RKO (cell line): ENCODE data around the gene CD300LG.

Experiments
- DNase-seq: peaks from one replicate; pipeline ENCODE4 v3.0.0-alpha.2; 2016; ENCODE audit warnings: low spot score

The CD300LG gene

DNA sequence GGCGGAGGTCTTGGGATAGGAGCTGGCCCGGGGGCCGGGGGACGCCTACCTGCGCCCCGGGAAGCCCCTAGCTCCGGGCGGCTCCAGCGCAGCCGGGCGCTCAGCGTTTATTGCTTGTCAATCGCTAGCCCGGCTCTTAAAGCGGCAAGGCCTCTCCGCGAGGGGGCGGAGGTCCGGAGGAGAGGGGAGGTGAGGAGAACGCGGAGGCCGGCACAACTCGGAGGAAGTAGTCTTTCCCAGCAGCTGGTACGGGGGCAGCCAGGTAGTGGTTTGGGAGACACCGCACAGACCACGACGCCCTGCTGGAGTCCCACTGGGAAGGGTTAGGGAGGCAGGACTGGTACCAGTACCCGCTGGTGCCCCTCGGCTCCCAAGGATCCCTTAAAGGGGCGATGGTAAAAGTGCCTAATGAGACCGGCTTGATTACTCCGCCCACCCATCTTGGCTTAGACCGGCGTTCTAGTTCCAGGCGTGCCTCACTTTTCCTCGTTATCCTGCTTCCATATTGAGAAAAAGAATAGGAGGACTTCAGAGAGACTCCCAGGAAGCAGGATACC, 60.5 kb downstream of the CD300LG start, which contains the start of gene MPP2:
Gene MPP2 (minus strand): TSS at position 112 of the 557 bp plus-strand sequence. CDS start 3,076 bp downstream, outside the sequence.
- DNase-seq = peak; percentile 59

DNA sequence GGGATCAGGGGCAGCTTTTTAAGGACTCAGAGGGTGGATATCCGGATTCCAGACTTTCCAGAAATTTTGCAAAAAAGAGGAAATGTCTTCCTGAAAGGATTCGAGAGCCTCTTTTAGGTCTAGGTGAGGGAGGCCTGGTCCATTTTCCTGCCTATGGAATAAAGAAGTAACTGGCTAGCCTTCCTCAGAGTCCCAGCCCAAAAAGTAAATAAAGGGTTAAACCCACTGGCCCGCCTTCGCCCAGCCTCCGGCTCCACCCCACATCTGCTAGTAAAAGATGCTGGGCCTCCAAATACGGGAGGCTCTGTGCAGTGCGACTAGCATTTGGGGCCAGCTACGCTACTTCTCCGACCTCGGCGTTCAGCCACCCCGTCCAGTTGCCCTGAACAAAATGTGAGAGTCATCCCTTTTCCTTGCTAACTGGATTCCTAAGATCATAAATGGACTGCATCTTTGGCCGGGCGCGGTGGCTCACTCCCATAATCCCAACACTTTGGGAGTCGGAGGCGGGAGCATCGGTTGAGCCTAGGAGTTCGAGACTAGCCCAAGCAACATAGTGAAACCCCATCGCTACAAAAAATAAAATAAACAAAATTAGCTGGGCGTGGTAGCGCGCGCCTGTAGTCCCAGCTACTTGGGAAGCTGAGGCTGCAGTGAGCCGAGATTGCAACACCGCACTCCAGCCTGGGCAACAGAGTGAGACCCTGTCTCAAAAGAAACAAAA, 61.2 kb downstream of the CD300LG start:
- peak; percentile 62 for DNase-seq

DNA sequence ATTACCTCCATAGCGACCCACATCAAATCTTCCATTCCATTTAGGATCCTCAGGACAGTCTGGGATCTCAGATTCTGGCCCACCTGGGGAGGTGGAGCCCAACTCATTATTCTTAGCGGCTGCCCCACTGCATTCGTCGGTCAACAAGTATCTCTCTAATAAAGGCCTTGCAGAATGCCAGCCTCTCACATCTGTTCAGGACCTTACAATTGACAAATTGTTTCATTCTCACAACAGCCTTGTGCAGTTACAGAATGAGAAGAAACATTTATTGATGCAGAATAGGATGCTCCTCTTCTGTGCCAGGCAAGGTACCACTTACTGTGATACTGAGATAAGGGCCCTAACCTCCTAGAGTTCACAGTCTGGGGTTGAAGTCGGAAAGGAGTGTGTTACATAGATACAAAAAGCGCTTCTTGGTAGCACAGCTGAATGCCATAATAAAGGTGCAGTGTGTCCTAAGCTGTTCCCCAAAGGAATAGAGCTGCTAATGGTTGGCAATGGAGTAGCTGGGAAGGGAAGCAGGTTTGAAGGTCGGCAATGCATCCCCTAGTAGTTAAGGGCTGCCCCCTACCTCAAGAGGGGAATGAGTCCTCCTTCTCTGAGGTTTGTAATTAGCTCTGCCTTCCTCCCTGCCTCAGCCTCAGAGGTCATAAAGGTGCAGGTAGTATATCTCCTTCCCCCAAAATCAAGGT, 62.7 kb downstream of the CD300LG start:
- no peak for DNase-seq

DNA sequence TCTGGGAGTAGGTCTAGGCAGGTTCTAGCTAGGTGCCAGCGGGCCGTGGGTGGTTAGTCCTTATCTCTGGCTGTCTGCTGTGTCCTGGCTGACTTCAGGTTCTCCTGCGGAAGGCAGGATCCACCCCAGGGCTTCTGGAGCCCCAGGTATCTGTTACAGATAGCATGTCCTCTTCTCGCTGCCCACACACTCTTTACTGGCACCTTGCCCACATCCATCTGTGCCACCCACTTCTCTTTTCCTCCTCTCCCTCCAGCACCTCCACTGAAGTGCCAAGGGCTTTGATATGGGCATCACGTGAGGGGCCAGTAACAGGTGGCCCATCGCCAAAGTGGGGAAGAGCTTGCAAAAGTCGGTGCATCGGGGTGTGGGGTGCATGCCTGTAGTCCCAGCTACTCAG, 64.9 kb downstream of the CD300LG start:
- no peak for DNase-seq

DNA sequence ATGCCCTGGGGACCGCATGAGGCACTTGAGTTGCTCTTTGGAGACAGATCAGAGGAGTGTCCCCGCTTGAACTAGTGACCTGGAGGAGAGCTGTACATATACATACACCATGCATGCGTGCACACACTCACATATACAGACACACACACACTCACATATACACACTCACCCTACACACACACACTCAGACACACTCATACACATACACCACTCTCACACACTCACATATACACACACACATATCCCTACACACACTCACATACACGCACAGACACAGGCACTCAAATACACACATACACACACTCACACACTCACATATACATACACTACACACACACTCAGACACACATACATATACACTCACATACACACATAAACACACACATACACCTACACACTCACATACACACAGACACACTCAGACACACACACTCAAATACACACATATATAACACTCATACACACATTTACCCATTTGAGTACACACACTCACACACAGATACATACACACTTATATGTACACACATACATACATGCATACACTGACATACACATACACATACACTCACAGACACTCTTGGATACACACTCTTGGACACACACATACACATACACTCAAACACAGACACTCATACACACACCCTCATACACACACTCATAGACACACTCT, 65.8 kb downstream of the CD300LG start:
- DNase-seq = no peak
